ENCODE measurements around the gene ARFRP1.

GRCh38 chr20:63745961-63746731 lies 38.4 kb upstream of the ARFRP1 start:
- TF ChIP-seq MED1 (CRISPR knock-in tag; IDR thresholded peaks at IDR 0.05) (no peak), ZFP36L1 (CRISPR knock-in tag; IDR thresholded peaks at IDR 0.05) (no peak), ZNF282 (IDR thresholded peaks at IDR 0.05; ENCODE audit: partially characterized antibody) (no peak), TAF1 (CRISPR knock-in tag; IDR thresholded peaks at IDR 0.05) (no peak)
